SW480 (cell line): ENCODE data around the gene RUNX2.
"Not testable (repeated sequence)": the region's sequence is repeated elsewhere in the genome, so short reads cannot be mapped to it uniquely, and the experiment has no call there.

Source experiments
- DNase-seq: peaks from one replicate; pipeline ENCODE4 v3.0.0-alpha.2; 2016; ENCODE audit warnings: low spot score

The RUNX2 gene

GRCh38 chr6:45460166-45460565 lies 132.0 kb downstream of the RUNX2 start:
- no peak for DNase-seq

GRCh38 chr6:45461486-45461885 lies 133.4 kb downstream of the RUNX2 start:
- no peak for DNase-seq

DNA sequence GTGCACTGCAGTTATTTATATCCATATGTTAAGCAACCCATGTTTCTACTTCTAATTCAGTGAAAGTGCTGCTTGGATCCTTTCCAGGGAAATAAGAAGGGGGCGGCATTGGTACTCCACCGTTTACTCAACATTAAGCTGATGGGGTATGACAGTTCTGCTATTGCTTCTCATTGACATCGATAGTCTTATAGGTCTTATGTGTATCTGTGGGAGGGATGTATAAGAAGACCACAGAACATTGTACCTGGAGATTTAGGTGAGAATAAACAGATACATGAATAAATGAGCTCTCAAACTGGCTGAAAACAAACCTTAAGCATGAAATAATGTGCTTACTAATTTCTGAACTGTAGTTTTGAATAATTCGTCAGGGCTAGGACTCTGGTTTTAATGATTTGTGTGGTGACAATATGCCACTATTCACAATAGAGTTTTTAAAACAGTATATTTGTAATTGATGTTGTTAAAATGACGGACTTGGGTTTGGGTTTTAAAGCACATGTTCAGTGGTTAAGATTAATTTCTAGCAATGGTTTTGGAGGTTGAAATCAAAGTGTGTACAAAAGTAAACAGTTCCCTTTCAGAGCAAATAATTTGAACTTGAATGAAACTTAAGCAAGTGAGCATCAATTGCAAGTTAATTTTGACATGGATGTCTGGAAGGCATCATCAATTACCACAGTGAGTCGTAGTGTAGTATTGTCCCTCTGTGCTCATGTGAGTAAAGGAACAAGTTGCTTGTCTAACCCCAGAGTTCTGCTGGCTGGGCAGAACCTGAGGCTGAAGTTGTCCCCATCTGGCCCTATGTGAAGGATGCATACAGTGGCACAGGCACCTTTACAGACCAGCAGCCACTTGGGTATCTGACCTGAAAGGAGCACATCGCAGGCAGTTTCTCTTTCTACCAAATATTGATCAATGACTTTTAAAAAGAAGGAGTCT lies 134.3 kb downstream of the RUNX2 start:
- no peak for DNase-seq

DNA sequence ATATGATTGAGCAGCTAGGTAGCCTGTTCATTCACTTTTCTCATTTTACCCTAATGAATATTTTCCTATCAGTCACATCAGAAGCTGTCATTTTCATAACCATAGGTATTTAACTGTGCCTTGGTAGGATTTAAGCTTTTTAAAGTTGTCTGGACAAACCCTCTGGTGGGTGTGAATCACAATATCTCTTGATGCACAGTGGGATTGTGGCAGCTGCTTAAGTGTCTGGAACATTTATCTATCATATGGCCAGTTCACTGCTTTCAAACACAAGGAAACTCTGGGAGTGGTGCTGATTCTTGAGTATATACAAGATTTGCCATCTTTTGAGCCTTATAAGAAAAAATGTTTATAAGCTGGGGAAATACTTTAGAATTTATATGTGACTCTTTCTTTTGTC lies 136.6 kb downstream of the RUNX2 start:
- no peak for DNase-seq

GRCh38 chr6:45466686-45467085 lies 138.6 kb downstream of the RUNX2 start:
- no peak for DNase-seq

- DNase-seq: not testable (repeated sequence)
These were observed 139.3 kb downstream of the RUNX2 start for GRCh38 chr6:45467417-45467816.

- no peak for DNase-seq
These were observed 139.7 kb downstream of the RUNX2 start for GRCh38 chr6:45467853-45468252.

DNA sequence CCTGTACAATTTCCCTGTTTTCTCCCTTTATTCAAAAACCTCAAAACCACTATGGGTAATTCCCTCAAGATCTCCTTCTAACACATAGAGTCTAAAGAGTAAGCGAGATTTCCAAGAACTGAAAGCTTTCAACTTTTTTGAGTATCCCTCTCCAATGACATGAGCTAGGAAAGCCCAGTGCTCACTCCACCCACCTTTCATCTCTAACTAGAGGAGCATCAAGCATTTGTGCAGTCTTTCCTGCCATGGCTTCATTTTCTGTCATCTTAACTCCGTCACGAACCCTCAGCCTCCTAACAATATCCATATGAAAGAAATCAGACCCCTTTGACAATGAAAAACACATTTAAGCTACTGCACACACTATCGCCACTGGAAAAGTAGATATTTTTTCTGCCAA lies 141.5 kb downstream of the RUNX2 start:
- DNase-seq: no peak

GRCh38 chr6:45470131-45470738 lies 142.1 kb downstream of the RUNX2 start:
- no peak for DNase-seq

DNA sequence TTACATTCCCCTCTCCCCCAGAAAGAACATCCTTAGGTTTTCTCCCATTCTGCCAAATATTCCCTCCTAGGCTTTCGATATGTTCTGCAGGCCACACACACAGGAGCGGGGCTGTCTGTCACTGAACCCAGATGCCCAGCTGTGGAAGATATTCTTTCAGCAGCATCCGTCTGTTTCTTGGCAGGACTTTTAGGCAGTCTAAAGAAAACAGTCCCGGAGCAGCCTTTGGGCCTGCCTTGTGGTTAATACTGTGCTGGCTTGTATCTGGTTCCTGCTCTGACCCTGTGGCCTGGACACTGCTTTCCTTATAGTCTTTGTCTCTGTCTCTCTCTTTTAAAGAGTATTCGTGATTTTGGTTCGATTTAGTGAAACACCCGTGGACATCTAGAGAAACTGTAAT lies 144.3 kb downstream of the RUNX2 start:
- DNase-seq: no peak

GRCh38 chr6:45473121-45473993 lies 145.2 kb downstream of the RUNX2 start:
- no peak for DNase-seq

DNA sequence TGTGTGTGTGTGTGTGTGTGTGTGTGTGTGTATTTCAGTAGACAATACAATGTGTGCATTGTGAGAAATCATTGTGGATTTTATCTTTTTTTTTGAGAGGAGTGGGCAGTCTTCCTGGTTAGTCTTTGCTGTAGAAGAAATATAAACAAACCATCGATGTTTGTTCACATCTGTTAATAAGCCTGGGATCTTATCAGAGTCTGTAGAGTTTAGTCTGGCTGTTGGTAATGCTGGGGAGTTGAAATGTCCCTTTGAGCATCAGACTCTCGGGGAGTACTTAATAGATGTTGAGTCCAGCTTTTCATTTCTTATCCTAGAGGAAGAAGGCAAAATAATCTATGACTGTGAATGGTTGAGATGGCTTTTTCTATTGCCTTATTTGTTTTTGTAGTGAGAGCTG lies 146.2 kb downstream of the RUNX2 start:
- no peak for DNase-seq

GRCh38 chr6:45476341-45476740 lies 148.2 kb downstream of the RUNX2 start:
- no peak for DNase-seq

GRCh38 chr6:45477278-45477677 lies 149.1 kb downstream of the RUNX2 start:
- DNase-seq: no peak

- no peak for DNase-seq
These were observed 149.7 kb downstream of the RUNX2 start for GRCh38 chr6:45477790-45478189.

GRCh38 chr6:45478240-45478639 lies 150.1 kb downstream of the RUNX2 start:
- no peak for DNase-seq

GRCh38 chr6:45479834-45480751 lies 152.0 kb downstream of the RUNX2 start:
- no peak for DNase-seq

- no peak for DNase-seq
These were observed 152.8 kb downstream of the RUNX2 start for GRCh38 chr6:45480752-45481415.

- no peak for DNase-seq
These were observed 154.9 kb downstream of the RUNX2 start for GRCh38 chr6:45483021-45483420.

GRCh38 chr6:45483501-45483900 lies 155.4 kb downstream of the RUNX2 start:
- DNase-seq: no peak

GRCh38 chr6:45486736-45487135 lies 158.6 kb downstream of the RUNX2 start:
- no peak for DNase-seq
